EL (cell line): Measurements from ENCODE around the gene VKORC1.
"Not testable (repeated sequence)": the region's sequence is repeated elsewhere in the genome, so short reads cannot be mapped to it uniquely, and the experiment has no call there.

Source experiments
- DNase-seq: peaks from one replicate; pipeline ENCODE4 v3.0.0-alpha.2; 2016

The VKORC1 gene

DNA sequence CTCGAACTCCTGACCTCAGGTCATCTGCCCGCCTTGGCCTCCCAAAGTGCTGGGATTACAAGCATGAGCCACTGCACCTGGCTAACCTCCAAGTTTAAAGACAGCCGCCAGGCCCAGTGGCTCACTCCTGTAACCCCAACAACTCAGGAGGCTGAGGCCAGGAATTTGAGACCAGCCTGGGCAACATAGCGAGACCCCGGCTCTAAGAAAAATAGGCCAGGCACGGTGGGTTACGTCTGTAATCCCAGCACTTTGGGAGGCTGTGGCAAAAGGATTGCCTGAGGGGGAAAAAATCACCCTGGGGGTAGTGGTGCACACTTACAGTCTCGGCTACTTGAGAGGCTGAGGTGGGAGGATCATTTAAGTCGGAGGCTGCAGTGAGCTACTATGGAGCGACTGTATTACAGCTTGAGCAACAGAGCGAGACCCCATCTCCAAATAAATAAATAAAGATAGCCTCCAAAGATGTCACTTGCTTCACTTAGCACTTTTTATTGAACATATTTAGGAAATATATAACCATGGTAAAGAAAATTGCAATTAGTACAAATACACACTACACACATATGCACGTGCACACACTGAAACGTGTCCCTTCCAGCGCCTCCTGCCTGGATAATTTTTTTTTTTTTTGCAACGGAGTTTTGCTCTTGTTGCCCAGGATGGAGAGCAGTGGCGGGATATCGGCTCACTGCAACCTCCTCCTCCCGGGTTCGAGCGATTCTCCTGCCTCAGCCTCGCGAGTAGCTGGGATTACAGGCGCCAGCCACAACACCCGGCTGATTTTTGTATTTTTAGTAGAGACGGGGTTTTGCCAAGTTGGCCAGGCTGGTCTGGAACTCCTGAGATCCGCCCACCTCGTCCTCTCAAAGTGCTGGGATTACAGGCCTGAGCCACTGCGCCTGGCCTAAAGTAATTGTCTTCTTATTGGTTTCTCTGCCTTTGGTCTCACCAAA, 12.2 kb upstream of the VKORC1 start:
- DNase-seq: no peak

GRCh38 chr16:31105677-31106213, 11.1 kb upstream of the VKORC1 start:
- peak; percentile 67 for DNase-seq

DNA sequence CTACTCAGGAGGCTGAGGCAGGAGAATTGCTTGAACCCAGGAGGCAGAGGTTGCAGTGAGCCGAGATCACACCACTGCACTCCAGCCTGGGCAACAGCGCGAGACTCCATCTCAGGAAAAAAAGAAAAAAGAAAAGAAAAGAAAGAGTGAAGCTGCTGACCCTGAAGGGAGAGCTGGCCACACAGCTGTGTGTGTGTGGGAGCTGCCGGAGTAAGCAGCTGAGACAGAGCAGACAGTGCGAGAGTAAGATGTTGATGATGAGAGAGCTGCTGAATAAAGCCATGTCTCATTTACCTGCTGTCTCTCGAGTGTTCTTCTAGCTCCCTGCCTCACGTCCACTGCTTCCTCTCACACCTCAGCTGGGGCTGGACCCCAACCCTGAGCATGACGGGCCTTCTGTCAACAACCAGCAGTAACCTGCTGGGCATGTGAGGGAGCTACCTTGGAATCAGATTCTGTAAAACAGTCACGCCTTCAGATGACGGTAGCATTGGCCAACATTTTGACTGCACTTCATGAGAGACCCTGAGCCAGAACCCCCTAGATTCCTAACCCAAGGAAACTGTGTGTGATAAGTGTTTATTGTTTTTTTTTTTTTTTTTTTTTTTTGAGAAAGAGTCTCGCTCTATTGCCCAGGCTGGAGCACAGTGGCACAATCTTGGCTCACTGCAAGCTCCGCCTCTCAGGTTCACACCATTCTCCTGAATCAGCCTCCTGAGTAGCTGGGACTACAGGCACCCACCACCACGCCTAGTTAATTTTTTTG, 6.5 kb upstream of the VKORC1 start:
- DNase-seq: not testable (repeated sequence)

DNA sequence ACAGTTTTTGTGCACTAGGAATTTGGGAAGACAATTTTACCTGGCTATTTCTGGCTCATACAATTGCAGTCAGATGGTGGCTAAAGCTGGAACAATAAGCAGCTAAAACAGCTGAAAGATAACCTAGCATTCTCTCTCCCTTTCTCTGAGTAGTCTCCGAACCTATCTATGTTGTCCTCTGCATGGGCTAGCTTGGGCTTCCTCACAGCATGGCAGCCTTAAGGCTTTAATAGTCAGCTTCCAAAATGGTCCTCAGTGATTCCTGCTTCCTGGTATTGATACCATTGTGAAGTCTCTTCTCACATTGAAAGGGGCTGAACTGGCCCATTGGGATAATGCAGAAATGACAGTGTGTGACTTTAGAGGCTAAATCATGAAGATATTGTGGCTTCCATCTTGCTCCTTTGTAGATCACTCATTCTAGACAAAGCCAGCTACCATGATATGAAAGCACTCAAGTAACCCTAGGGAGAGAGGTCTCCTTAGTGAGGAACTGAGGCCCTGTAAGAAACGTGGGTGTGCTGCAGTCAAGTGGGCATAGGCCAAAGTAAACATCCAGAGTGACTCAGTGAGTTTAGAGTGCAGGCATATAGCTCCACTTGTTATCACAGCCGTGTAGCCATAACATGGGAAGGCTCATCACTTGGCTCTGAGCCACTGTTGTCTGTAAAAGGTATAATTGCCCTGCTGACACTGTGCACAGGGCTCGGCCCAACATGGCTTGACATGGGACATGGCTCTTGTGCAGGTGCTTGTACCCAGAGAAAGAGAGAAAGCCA, 5.5 kb upstream of the VKORC1 start:
- DNase-seq: peak; percentile 67

- DNase-seq: no peak
Observed at GRCh38 chr16:31094088-31094423, 541 bp downstream of the VKORC1 start.

- DNase-seq: peak; percentile 64
Observed at GRCh38 chr16:31093132-31093703, 1.4 kb downstream of the VKORC1 start.

GRCh38 chr16:31092330-31092729, 2.3 kb downstream of the VKORC1 start:
- peak; percentile 73 for DNase-seq

DNA sequence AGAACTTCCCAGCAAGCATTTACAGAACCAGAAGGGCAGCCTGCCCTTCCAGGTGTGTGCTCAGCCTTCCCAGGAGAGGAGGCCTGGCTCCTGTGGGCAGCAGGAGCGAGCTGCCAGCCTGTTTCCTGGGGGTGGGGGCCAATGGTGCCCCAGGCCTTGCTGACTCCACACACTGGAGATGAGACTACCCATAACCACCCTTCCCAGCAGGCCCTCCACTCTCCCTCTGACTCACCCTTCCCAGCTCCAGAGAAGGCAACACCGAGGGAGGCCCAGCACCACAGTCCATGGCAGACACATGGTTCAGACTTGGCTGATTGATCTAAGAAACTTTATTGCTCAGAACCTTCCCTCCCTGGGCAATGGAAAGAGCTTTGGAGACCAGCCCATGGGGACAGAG, 4.1 kb downstream of the VKORC1 start:
- peak; percentile 76 for DNase-seq

GRCh38 chr16:31089199-31089598, 5.4 kb downstream of the VKORC1 start:
- no peak for DNase-seq

DNA sequence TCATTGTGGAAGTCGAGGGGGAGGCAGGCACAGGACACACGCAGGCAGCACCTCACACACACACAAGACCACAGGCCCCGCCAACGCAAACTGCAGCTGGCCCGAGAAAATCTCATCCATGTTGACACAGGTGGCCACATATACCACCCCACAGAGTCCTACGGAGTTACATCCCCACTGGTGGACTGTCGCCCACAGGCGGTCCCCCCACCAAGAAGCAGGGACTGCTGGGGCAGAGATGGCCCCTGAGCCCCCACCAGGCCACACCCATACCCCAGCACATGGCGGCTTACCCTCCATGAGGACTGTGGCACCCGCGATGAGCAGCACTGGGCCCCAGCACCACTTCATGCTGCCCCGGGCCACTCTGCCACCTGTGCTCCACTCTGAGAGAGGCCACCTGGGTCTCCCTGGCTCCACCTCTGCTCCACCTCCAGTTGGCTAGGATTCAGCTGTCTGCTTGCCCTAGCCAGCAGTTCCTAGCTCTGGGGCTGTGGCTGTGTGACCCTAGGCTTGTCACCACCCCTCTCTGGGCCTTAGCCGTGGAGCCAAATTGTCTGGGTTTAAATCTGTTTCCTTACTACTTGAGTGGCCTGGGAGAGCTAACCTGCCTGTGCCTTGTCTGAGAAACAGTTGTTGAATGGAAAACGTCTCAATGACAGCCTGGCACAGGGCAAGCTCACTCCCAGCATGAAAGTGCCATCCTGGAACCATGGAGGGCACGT, 6.0 kb downstream of the VKORC1 start, which contains the start of gene PRSS53:
Gene PRSS53 (minus strand): TSS at position 485 of the 725 bp plus-strand sequence. CDS start 134 bp downstream, at position 351.
- no peak for DNase-seq

GRCh38 chr16:31087971-31088370, 6.6 kb downstream of the VKORC1 start:
- no peak for DNase-seq

DNA sequence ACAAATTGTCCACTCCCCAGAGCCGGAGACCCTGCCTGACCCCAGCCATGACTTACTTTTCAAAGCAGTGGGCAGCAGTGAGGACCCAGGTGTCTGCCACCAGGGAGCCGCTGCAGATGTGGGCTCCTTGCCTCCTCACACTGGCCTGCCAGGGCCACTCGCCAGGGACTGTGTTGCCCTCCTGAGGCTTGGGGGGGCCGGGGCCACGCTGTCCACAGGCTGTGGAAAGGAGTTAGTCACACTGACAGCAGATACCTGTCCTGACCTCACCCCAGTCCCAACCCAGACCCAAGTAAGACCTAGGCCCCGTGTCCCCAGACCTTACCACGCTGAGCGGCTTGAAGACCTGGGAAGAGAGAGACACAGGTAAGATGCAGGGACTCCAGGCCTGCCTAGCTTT, 7.1 kb downstream of the VKORC1 start:
- DNase-seq: no peak

GRCh38 chr16:31086629-31086906, 8.0 kb downstream of the VKORC1 start:
- DNase-seq: no peak

- no peak for DNase-seq
Observed at GRCh38 chr16:31085873-31086628, 8.5 kb downstream of the VKORC1 start.

- no peak for DNase-seq
Observed at GRCh38 chr16:31085411-31085810, 9.2 kb downstream of the VKORC1 start.

DNA sequence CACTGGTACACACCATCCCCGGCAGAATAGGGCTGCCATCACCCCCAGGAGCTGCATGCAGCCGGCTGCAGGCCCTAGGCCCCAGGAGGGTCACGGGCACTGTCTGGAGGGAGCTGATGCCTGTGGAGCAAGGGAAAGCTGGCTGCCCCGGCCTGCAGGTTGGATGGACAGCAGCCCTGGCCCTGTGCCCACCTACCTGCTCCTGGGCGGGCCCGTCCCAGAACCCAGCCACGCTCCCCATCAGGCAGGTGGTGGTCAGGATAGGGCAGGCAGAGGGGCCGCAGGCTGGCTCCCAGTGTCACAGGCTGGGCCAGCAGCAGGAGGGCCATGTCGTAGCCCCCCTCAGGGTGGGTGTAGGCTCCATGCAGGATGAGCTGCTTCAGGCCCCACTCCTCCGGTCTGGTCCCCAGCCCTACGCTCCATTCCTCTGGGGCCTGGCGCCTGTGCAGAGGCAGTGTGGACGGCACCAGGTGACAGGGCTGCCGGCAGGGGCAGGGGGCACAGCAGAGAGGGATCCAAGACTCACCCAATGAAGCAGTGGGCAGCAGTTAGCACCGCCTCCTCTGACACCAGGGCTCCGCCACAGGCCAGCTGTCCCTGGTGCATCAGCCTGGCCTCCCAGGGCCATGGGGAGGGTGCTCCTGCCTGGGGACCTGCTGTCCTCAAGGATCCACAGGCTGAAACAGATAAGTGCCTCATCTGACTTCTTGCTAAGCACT, 9.9 kb downstream of the VKORC1 start:
- DNase-seq: no peak

DNA sequence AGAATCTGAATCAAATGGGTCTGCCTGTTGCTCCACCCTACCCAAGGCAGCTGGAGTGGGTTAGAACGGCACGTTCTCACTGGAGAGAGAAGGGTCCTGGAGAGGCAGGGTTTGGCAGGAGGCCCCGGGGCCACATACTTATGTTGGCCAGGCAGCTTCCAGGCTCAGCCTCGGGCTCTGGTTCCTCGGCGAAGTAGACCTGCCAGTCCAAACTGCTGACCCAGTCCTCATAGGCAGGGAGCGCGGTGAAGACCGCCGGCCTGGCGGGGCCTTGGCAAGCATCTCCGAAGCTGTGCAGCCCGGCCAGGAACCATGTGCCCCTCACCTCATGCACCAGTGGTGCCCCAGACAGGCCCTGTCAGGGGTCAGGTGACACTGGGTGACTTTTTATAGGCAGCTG, 10.6 kb downstream of the VKORC1 start:
- DNase-seq: no peak

GRCh38 chr16:31083556-31083955, 11.0 kb downstream of the VKORC1 start:
- no peak for DNase-seq

- DNase-seq: no peak
Observed at GRCh38 chr16:31083081-31083480, 11.5 kb downstream of the VKORC1 start.

DNA sequence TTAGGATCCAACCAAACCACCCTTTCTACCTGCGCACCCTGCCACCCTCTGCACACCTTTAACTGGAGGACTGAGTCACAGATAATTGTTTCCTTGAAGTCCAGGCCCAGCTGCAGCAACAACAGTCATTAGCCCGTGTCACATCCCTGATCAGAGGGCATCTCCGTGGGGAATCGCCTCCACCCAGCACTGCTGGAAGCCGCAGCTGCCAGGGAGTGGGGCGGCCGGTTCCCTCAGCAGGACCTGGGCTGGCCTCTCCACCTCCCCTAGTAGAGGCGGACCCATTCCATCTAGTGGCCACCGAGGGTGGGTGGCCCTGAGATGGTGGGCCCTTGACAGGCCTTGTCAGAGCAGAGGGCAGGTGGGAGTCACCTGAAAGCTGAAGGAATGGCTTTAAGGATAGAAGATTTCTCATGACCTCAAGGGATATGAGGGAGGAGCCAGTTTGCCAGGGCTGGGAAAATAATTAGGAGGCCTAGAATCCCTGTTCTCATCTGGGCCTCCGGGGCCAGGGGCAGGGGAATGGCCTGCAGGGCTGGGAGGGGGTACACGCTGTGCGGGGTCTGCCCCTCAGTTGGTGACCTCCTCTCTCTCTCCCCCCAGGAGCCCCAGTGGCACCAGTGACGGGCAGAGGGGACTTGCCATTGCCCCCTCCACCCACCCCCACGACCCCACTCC, 12.1 kb downstream of the VKORC1 start:
- no peak for DNase-seq
